ENCODE results near the gene RAB27B.

DNA sequence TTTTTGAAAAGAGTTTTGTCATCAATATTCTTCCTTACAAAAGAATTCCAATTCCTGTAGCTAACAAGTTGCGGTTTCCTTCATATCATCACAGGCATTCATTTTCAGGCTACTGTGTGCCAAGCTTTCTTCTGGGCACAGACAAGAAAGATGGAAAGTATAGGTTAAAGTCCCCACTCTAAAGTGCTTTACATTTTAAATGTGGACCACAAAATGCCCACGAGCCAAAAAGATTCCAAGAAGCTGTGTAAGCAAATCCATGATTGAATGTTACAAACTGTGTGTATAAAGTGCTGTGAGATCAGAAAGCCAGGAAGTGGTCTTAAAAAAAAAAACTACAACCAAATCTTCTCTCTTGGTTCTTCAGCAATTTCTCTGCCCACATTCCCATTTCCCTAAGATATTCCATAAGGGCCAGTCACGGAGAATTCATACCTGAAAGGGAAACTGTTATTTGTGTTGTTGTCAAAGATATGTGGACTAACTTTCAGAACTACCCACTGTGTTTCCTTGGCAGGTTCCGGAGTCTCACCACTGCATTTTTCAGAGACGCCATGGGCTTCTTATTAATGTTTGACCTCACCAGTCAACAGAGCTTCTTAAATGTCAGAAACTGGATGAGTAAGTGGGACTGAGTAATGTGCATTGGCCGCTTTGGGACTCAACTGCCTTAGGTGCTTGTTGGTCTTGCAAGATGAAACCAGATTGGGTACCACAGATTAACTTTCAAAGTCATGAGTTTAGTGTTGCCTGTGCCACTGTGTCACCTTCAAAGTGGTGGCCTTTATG lies 55.7 kb downstream of the RAB27B start:
- TF ChIP-seq, protein P1, sequence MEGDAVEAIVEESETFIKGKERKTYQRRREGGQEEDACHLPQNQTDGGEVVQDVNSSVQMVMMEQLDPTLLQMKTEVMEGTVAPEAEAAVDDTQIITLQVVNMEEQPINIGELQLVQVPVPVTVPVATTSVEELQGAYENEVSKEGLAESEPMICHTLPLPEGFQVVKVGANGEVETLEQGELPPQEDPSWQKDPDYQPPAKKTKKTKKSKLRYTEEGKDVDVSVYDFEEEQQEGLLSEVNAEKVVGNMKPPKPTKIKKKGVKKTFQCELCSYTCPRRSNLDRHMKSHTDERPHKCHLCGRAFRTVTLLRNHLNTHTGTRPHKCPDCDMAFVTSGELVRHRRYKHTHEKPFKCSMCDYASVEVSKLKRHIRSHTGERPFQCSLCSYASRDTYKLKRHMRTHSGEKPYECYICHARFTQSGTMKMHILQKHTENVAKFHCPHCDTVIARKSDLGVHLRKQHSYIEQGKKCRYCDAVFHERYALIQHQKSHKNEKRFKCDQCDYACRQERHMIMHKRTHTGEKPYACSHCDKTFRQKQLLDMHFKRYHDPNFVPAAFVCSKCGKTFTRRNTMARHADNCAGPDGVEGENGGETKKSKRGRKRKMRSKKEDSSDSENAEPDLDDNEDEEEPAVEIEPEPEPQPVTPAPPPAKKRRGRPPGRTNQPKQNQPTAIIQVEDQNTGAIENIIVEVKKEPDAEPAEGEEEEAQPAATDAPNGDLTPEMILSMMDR (IDR thresholded peaks at IDR 0.05) = no peak
- TF ChIP-seq POLR2AphosphoS5 (IDR thresholded peaks at IDR 0.05) (no peak), EP300 (IDR thresholded peaks at IDR 0.05) (no peak), POLR2A (IDR thresholded peaks at IDR 0.05) (no peak)
